DND-41 (cell line): ENCODE results near the gene ATP1A3.

Source experiments
- ATAC-seq: fragments of 200-7000 bp; cut with Tn5 transposase; 3 replicates; pipeline ENCODE4 v1.9.1; 2021; ENCODE audit warnings: low read depth; ENCODE audit not compliant: insufficient read depth
- DNase-seq: peaks from one replicate; pipeline ENCODE4 v3.0.0-alpha.2; 2020
- H2AFZ ChIP-seq: 2 replicates; pipeline ENCODE4 v1.6.0; 2012; ENCODE audit warnings: low read depth, low read length
- H3K27ac ChIP-seq: 2 replicates; pipeline ENCODE4 v1.5.1; 2012; ENCODE audit warnings: low read length, inconsistent platforms
- H3K27me3 ChIP-seq: fragments of 200-600 bp; sonication (generic); 2 replicates; pipeline ENCODE4 v1.6.0; 2012; ENCODE audit warnings: low read length, mild to moderate bottlenecking, inconsistent platforms; ENCODE audit not compliant: insufficient read depth, poor library complexity
- H3K36me3 ChIP-seq: 2 replicates; pipeline ENCODE4 v1.5.1; 2012; ENCODE audit warnings: low read length, inconsistent platforms; ENCODE audit not compliant: insufficient read depth
- H3K4me1 ChIP-seq: 2 replicates; pipeline ENCODE4 v1.5.1; 2012; ENCODE audit warnings: mild to moderate bottlenecking, low read length; ENCODE audit not compliant: insufficient read depth
- H3K4me2 ChIP-seq: 2 replicates; pipeline ENCODE4 v1.6.0; 2012; ENCODE audit warnings: mild to moderate bottlenecking, moderate library complexity, low read length, inconsistent platforms; ENCODE audit not compliant: insufficient read depth
- H3K4me3 ChIP-seq, 2 experiments: fragments of 200-600 bp in 1 of 2; shearing (Covaris generic) in 1 of 2; 2 replicates each; pipeline ENCODE4 v1.5.1; 2012 to 2016; ENCODE audit warnings: inconsistent platforms in 2 of 2, low read length in 2 of 2, mild to moderate bottlenecking in 2 of 2, low read depth in 1 of 2, moderate library complexity in 1 of 2
- H3K79me2 ChIP-seq: 2 replicates; pipeline ENCODE4 v1.6.0; 2012; ENCODE audit warnings: low read length, inconsistent platforms; ENCODE audit not compliant: insufficient read depth
- H3K9ac ChIP-seq: 2 replicates; pipeline ENCODE4 v1.6.0; 2012; ENCODE audit warnings: low read depth, mild to moderate bottlenecking, inconsistent platforms, low read length, moderate library complexity
- H3K9me3 ChIP-seq: 2 replicates; pipeline ENCODE4 v1.5.1; 2012; ENCODE audit warnings: low read length, moderate library complexity, mild to moderate bottlenecking, inconsistent platforms; ENCODE audit not compliant: insufficient read depth, severe bottlenecking
- H4K20me1 ChIP-seq: 2 replicates; pipeline ENCODE4 v1.6.0; 2012; ENCODE audit warnings: low read length; ENCODE audit not compliant: insufficient read depth
- EZH2 ChIP-seq: IDR thresholded peaks from 3 replicates; pipeline ENCODE4 v1.6.1; 2012; ENCODE audit warnings: borderline replicate concordance, low read depth, mild to moderate bottlenecking, moderate library complexity, low read length, inconsistent platforms; ENCODE audit not compliant: severe bottlenecking
- TF ChIP-seq, protein P1 (sequence below): IDR thresholded peaks from 2 replicates; pipeline ENCODE4 v1.5.1; 2012; ENCODE audit warnings: borderline replicate concordance, low read length, moderate library complexity, mild to moderate bottlenecking; ENCODE audit not compliant: poor library complexity, severe bottlenecking; ENCODE audit errors: extremely low read depth

Gene ATP1A3

DNA sequence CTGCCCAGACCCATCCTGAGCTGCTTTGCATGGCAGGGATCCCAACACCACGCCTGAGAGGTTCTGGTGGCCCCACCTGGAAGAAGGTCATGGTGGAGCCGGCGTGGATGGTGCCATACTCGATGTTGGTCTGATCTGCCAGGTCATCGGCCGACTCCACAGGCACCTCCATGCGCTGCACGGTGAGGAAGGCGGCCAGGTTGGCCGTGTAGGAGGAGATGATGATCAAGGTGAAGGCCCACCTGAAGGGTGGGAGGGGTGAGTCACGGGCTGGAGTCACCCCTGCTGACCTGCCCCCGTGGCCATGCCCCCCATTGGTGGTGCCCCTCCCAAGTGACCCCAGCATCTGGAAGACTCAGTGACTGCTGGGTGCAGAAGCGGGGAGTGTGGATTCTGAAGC is 12.5 kb upstream of the ATP1A3 start:
- H2AFZ ChIP-seq, result no peak overlapping the region
- H3K27ac ChIP-seq, result no peak overlapping the region; the same call in 1 of the 2 replicates
- H3K4me1 ChIP-seq, result peaks cover 41% of the 10 kb centered on the region
- H3K27me3 ChIP-seq, result no peaks in the 10 kb centered on the region
- no peak overlapping the region for H3K9ac ChIP-seq
- no peak overlapping the region for H3K4me2 ChIP-seq
- DNase-seq (no peak), ATAC-seq (no peak)
- no peaks in the 10 kb centered on the region for H3K36me3 ChIP-seq
- H3K9me3 ChIP-seq, result no peaks in the 10 kb centered on the region
- TF ChIP-seq, protein P1, sequence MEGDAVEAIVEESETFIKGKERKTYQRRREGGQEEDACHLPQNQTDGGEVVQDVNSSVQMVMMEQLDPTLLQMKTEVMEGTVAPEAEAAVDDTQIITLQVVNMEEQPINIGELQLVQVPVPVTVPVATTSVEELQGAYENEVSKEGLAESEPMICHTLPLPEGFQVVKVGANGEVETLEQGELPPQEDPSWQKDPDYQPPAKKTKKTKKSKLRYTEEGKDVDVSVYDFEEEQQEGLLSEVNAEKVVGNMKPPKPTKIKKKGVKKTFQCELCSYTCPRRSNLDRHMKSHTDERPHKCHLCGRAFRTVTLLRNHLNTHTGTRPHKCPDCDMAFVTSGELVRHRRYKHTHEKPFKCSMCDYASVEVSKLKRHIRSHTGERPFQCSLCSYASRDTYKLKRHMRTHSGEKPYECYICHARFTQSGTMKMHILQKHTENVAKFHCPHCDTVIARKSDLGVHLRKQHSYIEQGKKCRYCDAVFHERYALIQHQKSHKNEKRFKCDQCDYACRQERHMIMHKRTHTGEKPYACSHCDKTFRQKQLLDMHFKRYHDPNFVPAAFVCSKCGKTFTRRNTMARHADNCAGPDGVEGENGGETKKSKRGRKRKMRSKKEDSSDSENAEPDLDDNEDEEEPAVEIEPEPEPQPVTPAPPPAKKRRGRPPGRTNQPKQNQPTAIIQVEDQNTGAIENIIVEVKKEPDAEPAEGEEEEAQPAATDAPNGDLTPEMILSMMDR, result no peak
- TF ChIP-seq EZH2, result no peak
- no peaks in the 10 kb centered on the region for H3K79me2 ChIP-seq
- H3K4me3 ChIP-seq, result no peak overlapping the region
- no peaks in the 10 kb centered on the region for H4K20me1 ChIP-seq

DNA sequence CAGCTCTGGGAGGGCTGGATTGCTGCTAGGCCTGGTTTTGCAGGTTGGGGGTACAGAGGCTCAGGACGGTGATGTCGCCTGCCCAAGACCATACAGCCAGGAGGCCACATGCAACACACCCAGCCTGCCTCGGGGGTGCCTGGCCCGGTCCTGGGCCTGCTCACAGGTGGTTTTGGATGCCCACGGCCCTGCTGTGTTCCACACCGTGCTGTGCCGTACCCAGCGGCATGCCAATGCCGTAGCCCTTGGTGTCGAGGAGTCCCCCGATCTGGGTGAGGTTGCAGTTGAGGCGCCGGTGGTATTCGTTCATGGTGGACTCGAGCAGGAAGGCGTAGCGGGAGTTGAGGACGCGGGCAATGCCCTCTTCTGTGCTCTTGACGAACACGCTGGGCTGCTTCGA is 11.5 kb upstream of the ATP1A3 start:
- Histone ChIP-seq H3K27me3 (no peaks in the 10 kb centered on the region), H3K4me2 (no peak overlapping the region), H3K27ac (no peak overlapping the region), H3K9ac (no peak overlapping the region), H3K36me3 (no peaks in the 10 kb centered on the region), H2AFZ (no peak overlapping the region), H3K4me1 (peaks cover 32% of the 10 kb centered on the region), H4K20me1 (no peaks in the 10 kb centered on the region), H3K9me3 (no peaks in the 10 kb centered on the region), H3K4me3 (no peak overlapping the region), H3K79me2 (no peaks in the 10 kb centered on the region)
- no peak for DNase-seq
- ATAC-seq, result no peak
- TF ChIP-seq EZH2, result no peak
- TF ChIP-seq, protein P1, result no peak

DNA sequence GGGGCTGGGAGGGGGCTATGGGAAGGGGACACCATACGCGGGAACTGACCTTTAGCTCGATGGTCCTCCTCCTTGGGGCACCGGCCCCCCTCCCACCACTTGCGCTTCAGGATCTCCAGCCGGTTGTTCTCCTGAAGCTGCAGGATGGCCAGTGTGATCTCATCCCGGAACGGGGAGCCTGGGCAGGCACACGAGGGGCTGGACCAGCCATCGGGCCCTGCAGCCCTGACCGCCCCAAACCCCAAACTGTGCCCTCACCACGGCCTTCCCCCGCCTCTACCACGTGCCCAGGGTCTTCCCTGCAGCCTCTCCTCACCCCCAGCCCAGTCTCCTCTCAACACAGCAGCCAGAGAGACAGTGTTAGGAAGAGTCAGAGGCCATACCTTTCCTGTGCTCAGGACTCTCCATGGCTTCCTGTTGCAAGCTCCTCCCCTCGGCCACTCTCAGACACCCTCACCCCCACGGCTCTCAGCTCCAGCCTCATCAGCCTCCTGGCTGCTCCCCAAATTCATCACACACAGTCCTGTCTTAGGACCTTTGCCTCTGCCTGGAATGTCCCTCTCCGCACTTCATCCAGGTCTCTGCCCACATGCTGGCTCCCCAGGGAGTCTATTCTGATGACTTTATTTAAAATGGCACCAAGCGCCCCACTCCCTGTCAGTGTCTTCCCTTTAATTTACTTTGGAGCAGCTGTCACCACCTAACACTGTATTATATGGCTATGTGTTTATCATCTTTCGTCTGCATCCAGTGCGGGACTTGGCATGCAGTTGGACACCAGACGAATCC is 9.7 kb upstream of the ATP1A3 start:
- TF ChIP-seq EZH2, result no peak
- TF ChIP-seq, protein P1, result no peak
- no peak overlapping the region for H3K9ac ChIP-seq
- DNase-seq (no peak), ATAC-seq (no peak)
- H3K27me3 ChIP-seq, result no peaks in the 10 kb centered on the region
- no peak overlapping the region for H2AFZ ChIP-seq
- H3K4me2 ChIP-seq, result no peak overlapping the region
- H3K9me3 ChIP-seq, result no peaks in the 10 kb centered on the region
- H3K79me2 ChIP-seq, result no peaks in the 10 kb centered on the region
- no peaks in the 10 kb centered on the region for H3K36me3 ChIP-seq
- no peak overlapping the region for H3K4me3 ChIP-seq
- no peak overlapping the region for H3K27ac ChIP-seq
- no peaks in the 10 kb centered on the region for H4K20me1 ChIP-seq
- peaks cover 15% of the 10 kb centered on the region for H3K4me1 ChIP-seq

DNA sequence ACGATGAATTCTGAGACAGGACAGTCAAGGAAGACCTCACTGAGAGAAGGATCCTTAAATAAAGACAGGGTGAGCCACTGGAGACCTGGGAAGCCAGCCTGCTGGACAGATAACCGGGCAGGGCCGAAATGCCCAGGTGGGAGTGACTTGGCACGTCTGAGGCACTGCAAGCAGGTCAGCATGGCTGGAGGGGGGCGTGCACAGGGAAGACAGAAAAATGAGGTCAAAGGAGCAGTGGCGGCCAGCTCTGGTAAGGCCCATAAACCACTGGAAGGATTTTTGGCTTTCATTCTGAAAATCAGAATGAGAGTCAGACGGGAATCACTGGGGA is 5.8 kb upstream of the ATP1A3 start:
- Histone ChIP-seq H3K9me3 (no peaks in the 10 kb centered on the region), H3K9ac (no peak overlapping the region)
- no peak for ATAC-seq

More for the DNA sequence above, 5.8 kb upstream of the ATP1A3 start:
- no peaks in the 10 kb centered on the region for H3K36me3 ChIP-seq
- TF ChIP-seq, protein P1, result no peak
- TF ChIP-seq EZH2, result no peak
- no peak overlapping the region for H2AFZ ChIP-seq
- no peak overlapping the region for H3K4me2 ChIP-seq
- 0 out of 2 replicates have a peak overlapping the region, but pooled peaks have one; percentile 9 for H3K27ac ChIP-seq
- no peak for DNase-seq
- no peak overlapping the region for H3K4me3 ChIP-seq
- H3K27me3 ChIP-seq, result no peaks in the 10 kb centered on the region
- H3K4me1 ChIP-seq, result peaks cover 40% of the 10 kb centered on the region
- H3K79me2 ChIP-seq, result no peaks in the 10 kb centered on the region
- H4K20me1 ChIP-seq, result no peaks in the 10 kb centered on the region; the same call in 1 of the 2 replicates
